Muscle of leg (tissue), 11 donors: ENCODE data around the gene PCSK6. TPM values are rescaled to one million over a fixed set of nuclear protein-coding genes. Genes with fewer than 3 reads are reported as not detected.
"Not testable (repeated sequence)": the region's sequence is repeated elsewhere in the genome, so short reads cannot be mapped to it uniquely, and the experiment has no call there.

Experiments used
- DNase-seq: peaks from one replicate; pipeline ENCODE4 v3.0.0; 2013
- H3K27ac ChIP-seq: one replicate; pipeline ENCODE4 v1.5.1; 2013; ENCODE audit warnings: mild to moderate bottlenecking, low read length, control low read depth
- H3K27me3 ChIP-seq: one replicate; pipeline ENCODE4 v1.6.1; 2013; ENCODE audit warnings: low read length; ENCODE audit not compliant: control insufficient read depth, insufficient read depth
- H3K36me3 ChIP-seq: one replicate; pipeline ENCODE4 v1.6.1; 2013; ENCODE audit warnings: low read length; ENCODE audit not compliant: control insufficient read depth, insufficient read depth
- H3K4me1 ChIP-seq: one replicate; pipeline ENCODE4 v1.6.1; 2013; ENCODE audit warnings: low read length; ENCODE audit not compliant: control insufficient read depth, insufficient read depth
- H3K4me3 ChIP-seq: one replicate; pipeline ENCODE4 v1.5.1; 2013; ENCODE audit warnings: low read length, control low read depth
- H3K9me3 ChIP-seq: replicated peaks from 2 replicates; pipeline ENCODE4 v1.6.1; 2013; ENCODE audit warnings: low read depth, low read length; ENCODE audit not compliant: control insufficient read depth
- WGBS: methylation state at CpG from one replicate; pipeline ENCODE4 v1.1.5; 2013; ENCODE audit warnings: missing lambda C conversion rate; ENCODE audit not compliant: insufficient coverage; 5-methylcytosine and 5-hydroxymethylcytosine counted together
- polyA plus RNA-seq, 8 donors: library from polyadenylated mRNA; unstranded; fragments of 120-200 nt; gene quantifications; one replicate each; pipeline versions ENCODE4 v1.2.1 to v1.2.3, GENCODE V29; 2013; ENCODE audit warnings: inconsistent platforms in 1 of 8, low replicate concordance in 1 of 8; ENCODE audit not compliant: insufficient read length in 8 of 8, insufficient read depth in 1 of 8
- total RNA-seq: library from RNA; stranded (reverse); fragments of 120-200 nt; gene quantifications from one replicate; pipeline ENCODE4 v1.2.4, GENCODE V29; 2013

The PCSK6 gene
- total and polyA plus RNA-seq, 9 donors, result 6.2 to 14.1 (median 9.5) TPM

GRCh38 chr15:101404245-101404644 lies 85.3 kb downstream of the PCSK6 start:
- H3K4me1 ChIP-seq, result no peaks in the 10 kb centered on the region
- no peak for DNase-seq

GRCh38 chr15:101402883-101403282 lies 86.6 kb downstream of the PCSK6 start:
- H3K27me3 ChIP-seq, result not testable (repeated sequence)
- no CpG with 5 or more reads among the region's 4 CpGs for WGBS

More at GRCh38 chr15:101404245-101404644, 85.3 kb downstream of the PCSK6 start:
- no peak overlapping the region for H3K27ac ChIP-seq
- H3K9me3 ChIP-seq, result no peaks in the 10 kb centered on the region
- H3K36me3 ChIP-seq, result no peaks in the 10 kb centered on the region
- H3K4me3 ChIP-seq, result no peak overlapping the region
- H3K27me3 ChIP-seq, result peaks cover 5% of the 10 kb centered on the region
- 100% methylated on average over 1 of the region's 6 CpGs for WGBS

GRCh38 chr15:101401286-101401685 lies 88.2 kb downstream of the PCSK6 start:
- no peak for DNase-seq
- 95% methylated on average over 6 of the region's 8 CpGs for WGBS
- H3K4me3 ChIP-seq, result no peak overlapping the region
- H3K36me3 ChIP-seq, result no peaks in the 10 kb centered on the region
- no peaks in the 10 kb centered on the region for H3K4me1 ChIP-seq
- no peak overlapping the region for H3K27ac ChIP-seq
- H3K9me3 ChIP-seq, result no peaks in the 10 kb centered on the region
- H3K27me3 ChIP-seq, result peaks cover 14% of the 10 kb centered on the region

More at GRCh38 chr15:101402883-101403282, 86.6 kb downstream of the PCSK6 start:
- DNase-seq, H3K9me3 ChIP-seq, H3K36me3 ChIP-seq, H3K4me1 ChIP-seq, H3K27ac ChIP-seq, H3K4me3 ChIP-seq: not testable (repeated sequence)

GRCh38 chr15:101399431-101399830 lies 90.1 kb downstream of the PCSK6 start:
- no peak overlapping the region for H3K4me3 ChIP-seq
- H3K4me1 ChIP-seq, result peaks cover 2% of the 10 kb centered on the region
- no peaks in the 10 kb centered on the region for H3K36me3 ChIP-seq
- 88% methylated on average over 3 of the region's 6 CpGs for WGBS
- H3K9me3 ChIP-seq, result no peaks in the 10 kb centered on the region
- no peak for DNase-seq
- H3K27me3 ChIP-seq, result peaks cover 16% of the 10 kb centered on the region
- H3K27ac ChIP-seq, result no peak overlapping the region

- Histone ChIP-seq H3K4me1 (peaks cover 2% of the 10 kb centered on the region), H3K9me3 (no peaks in the 10 kb centered on the region), H3K27ac (no peak overlapping the region), H3K36me3 (no peaks in the 10 kb centered on the region), H3K4me3 (no peak overlapping the region), H3K27me3 (peaks cover 19% of the 10 kb centered on the region)
- no peak for DNase-seq
- WGBS, result 90% methylated on average over 24 of the region's 24 CpGs
Observed at GRCh38 chr15:101398247-101398646, 91.3 kb downstream of the PCSK6 start.

GRCh38 chr15:101397521-101398003 lies 91.9 kb downstream of the PCSK6 start:
- H3K36me3 ChIP-seq, result no peaks in the 10 kb centered on the region
- 57% methylated on average over 12 of the region's 12 CpGs for WGBS

GRCh38 chr15:101396484-101397261 lies 92.8 kb downstream of the PCSK6 start:
- Histone ChIP-seq H3K9me3 (no peaks in the 10 kb centered on the region), H3K36me3 (no peaks in the 10 kb centered on the region), H3K4me3 (no peak overlapping the region), H3K27me3 (peaks cover 21% of the 10 kb centered on the region), H3K4me1 (peaks cover 2% of the 10 kb centered on the region), H3K27ac (no peak overlapping the region)
- 76% methylated on average over 8 of the region's 19 CpGs for WGBS
- no peak for DNase-seq

More at GRCh38 chr15:101397521-101398003, 91.9 kb downstream of the PCSK6 start:
- no peak overlapping the region for H3K4me3 ChIP-seq
- peaks cover 19% of the 10 kb centered on the region for H3K27me3 ChIP-seq
- DNase-seq, result no peak
- peaks cover 2% of the 10 kb centered on the region for H3K4me1 ChIP-seq
- H3K9me3 ChIP-seq, result no peaks in the 10 kb centered on the region
- no peak overlapping the region for H3K27ac ChIP-seq

GRCh38 chr15:101394654-101395053 lies 94.9 kb downstream of the PCSK6 start:
- H3K27ac ChIP-seq, result no peak overlapping the region
- WGBS, result 74% methylated on average over 8 of the region's 11 CpGs
- peaks cover 2% of the 10 kb centered on the region for H3K4me1 ChIP-seq
- H3K9me3 ChIP-seq, result no peaks in the 10 kb centered on the region
- H3K36me3 ChIP-seq, result no peaks in the 10 kb centered on the region
- peaks cover 21% of the 10 kb centered on the region for H3K27me3 ChIP-seq
- H3K4me3 ChIP-seq, result no peak overlapping the region
- DNase-seq, result no peak

GRCh38 chr15:101394056-101394630 lies 95.4 kb downstream of the PCSK6 start:
- H3K27ac ChIP-seq, result no peak overlapping the region
- no peak for DNase-seq
- WGBS, result 76% methylated on average over 7 of the region's 12 CpGs
- no peaks in the 10 kb centered on the region for H3K9me3 ChIP-seq
- peaks cover 16% of the 10 kb centered on the region for H3K27me3 ChIP-seq
- H3K36me3 ChIP-seq, result no peaks in the 10 kb centered on the region
- no peak overlapping the region for H3K4me3 ChIP-seq
- peaks cover 2% of the 10 kb centered on the region for H3K4me1 ChIP-seq

- no peak overlapping the region for H3K4me3 ChIP-seq
- peaks cover 2% of the 10 kb centered on the region for H3K4me1 ChIP-seq
- no peaks in the 10 kb centered on the region for H3K9me3 ChIP-seq
- no peak for DNase-seq
- WGBS, result 80% methylated on average over 1 of the region's 13 CpGs
- H3K36me3 ChIP-seq, result no peaks in the 10 kb centered on the region
- H3K27me3 ChIP-seq, result peaks cover 16% of the 10 kb centered on the region
- H3K27ac ChIP-seq, result no peak overlapping the region
Observed at GRCh38 chr15:101393172-101393571, 96.3 kb downstream of the PCSK6 start.
